Gastrocnemius medialis (tissue), 4 donors: ENCODE measurements around the gene MAGED4.

ENCODE experiments used
- POLR2A ChIP-seq, 2 donors: fragments of 450-650 bp; IDR thresholded peaks; one replicate each; pipeline ENCODE4 v1.6.1; 2017; ENCODE audit warnings: antibody characterized with exemption in 2 of 2, mild to moderate bottlenecking in 2 of 2, moderate library complexity in 2 of 2
- TF ChIP-seq, protein P1 (sequence below), 5 experiments: fragments of 450-650 bp in 3 of 5; fragments of 200-600 bp in 2 of 5; sonication (generic) in 2 of 5; IDR thresholded peaks in 4 of 5; conservative IDR thresholded peaks in 1 of 5; 1 replicate in 4 of 5; 2 replicates in 1 of 5; pipeline ENCODE4 v1.5.1; 2016 to 2019; ENCODE audit warnings: antibody characterized with exemption in 5 of 5, mild to moderate bottlenecking in 3 of 5, moderate library complexity in 3 of 5

DNA sequence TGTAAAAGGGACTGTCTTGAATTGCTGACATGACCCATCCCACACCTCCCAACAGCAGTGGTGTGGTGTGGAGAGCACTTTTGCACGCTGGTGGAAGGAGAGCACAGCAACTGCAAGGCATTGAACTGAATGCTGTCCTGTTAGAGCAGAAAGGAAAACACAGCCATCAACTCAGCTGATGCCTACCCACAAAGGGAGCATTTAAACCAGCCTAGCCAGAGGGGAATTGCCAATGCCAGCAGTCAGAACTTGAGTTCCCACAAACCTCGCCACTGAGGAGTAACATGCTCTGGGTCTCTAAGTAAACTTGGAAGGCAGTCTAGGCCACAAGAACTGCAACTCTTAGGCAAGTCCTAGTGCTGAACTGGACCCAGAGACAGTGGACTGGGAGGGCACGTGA, 31.9 kb downstream of the MAGED4 start:
- TF ChIP-seq, protein P1, sequence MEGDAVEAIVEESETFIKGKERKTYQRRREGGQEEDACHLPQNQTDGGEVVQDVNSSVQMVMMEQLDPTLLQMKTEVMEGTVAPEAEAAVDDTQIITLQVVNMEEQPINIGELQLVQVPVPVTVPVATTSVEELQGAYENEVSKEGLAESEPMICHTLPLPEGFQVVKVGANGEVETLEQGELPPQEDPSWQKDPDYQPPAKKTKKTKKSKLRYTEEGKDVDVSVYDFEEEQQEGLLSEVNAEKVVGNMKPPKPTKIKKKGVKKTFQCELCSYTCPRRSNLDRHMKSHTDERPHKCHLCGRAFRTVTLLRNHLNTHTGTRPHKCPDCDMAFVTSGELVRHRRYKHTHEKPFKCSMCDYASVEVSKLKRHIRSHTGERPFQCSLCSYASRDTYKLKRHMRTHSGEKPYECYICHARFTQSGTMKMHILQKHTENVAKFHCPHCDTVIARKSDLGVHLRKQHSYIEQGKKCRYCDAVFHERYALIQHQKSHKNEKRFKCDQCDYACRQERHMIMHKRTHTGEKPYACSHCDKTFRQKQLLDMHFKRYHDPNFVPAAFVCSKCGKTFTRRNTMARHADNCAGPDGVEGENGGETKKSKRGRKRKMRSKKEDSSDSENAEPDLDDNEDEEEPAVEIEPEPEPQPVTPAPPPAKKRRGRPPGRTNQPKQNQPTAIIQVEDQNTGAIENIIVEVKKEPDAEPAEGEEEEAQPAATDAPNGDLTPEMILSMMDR (IDR thresholded peaks at IDR 0.05 in 4 of 5, conservative IDR thresholded peaks at IDR 0.05 in 1 of 5) = no peak
- TF ChIP-seq POLR2A (IDR thresholded peaks at IDR 0.05) = no peak
